K562 (cell line): ENCODE results near the gene STK32C.

Experiments used
- CBX5 ChIP-seq: IDR thresholded peaks from 2 replicates; pipeline ENCODE4 v1.6.1; 2014; ENCODE audit warnings: low read depth, borderline replicate concordance
- E2F6 ChIP-seq, 2 experiments: IDR thresholded peaks; 2 replicates each; pipeline ENCODE4 v1.6.1; 2011; ENCODE audit warnings: borderline replicate concordance in 1 of 2, control low read depth in 1 of 2, low read depth in 1 of 2, low read length in 1 of 2, mild to moderate bottlenecking in 1 of 2, mixed read lengths in 1 of 2, moderate library complexity in 1 of 2; ENCODE audit not compliant: insufficient read depth in 1 of 2, insufficient read length in 1 of 2, poor library complexity in 1 of 2, severe bottlenecking in 1 of 2; ENCODE audit errors: extremely low read depth in 1 of 2
- HDAC2 ChIP-seq: fragments of 450-650 bp; IDR thresholded peaks from 2 replicates; pipeline ENCODE4 v1.6.1; 2016; ENCODE audit warnings: mild to moderate bottlenecking
- PTBP1 ChIP-seq: fragments of 200-400 bp; formaldehyde crosslinking; IDR thresholded peaks from 2 replicates; pipeline ENCODE4 v1.6.1; 2017; ENCODE audit warnings: low read depth, low read length
- TCF3 ChIP-seq: sonication (generic); formaldehyde crosslinking; IDR thresholded peaks from 2 replicates; pipeline ENCODE4 v1.4.0; 2020; ENCODE audit warnings: mild to moderate bottlenecking, missing genetic modification reagents
- TEAD2 ChIP-seq: fragments of 450-650 bp; IDR thresholded peaks from 2 replicates; pipeline ENCODE4 v1.6.1; 2016; ENCODE audit warnings: missing genetic modification characterization, control low read depth, missing compliant biosample characterization

- TF ChIP-seq TCF3 (CRISPR knock-in tag) (no peak), PTBP1 (no peak), TEAD2 (no peak), CBX5 (no peak), HDAC2 (no peak), E2F6 (IDR thresholded peaks at IDR 0.05; ENCODE audit: borderline replicate concordance in 1 of 2, extremely low read depth in 1 of 2, insufficient read depth in 1 of 2, insufficient read length in 1 of 2, low read depth in 1 of 2, low read length in 1 of 2, poor library complexity in 1 of 2, severe bottlenecking in 1 of 2) (no peak)
Measured at GRCh38 chr10:132208462-132209050, 99.2 kb downstream of the STK32C start.
